ENCODE measurements around the gene ALDH9A1. TPM values are rescaled to one million over a fixed set of nuclear protein-coding genes. Genes with fewer than 3 reads are reported as not detected.
A peak's percentile ranks its signal among the peaks of the same experiment; 100 is the strongest.

Gene ALDH9A1
- total RNA-seq, 6 experiments from 2014 or later, result 63.2 to 69.9 (median 66.6) TPM

DNA sequence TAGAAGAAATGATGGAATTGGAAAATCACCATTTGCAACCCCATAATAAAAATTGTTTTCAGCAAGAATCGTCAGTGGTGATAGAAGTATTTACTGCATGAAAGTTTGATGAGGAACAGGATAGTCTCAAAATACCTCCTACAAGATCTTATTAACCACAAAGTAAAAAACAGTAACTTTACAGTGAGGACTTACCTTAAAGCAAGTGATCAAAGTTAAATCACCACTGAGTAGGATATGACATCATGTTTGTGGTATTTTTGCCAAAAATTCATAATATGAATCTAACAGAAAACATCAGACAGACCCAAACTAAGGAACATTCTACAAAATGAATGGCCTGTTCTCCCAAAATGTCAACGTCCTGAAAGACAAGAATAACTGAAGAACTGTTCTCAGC lies 19.9 kb downstream of the ALDH9A1 start:
- peak overlapping the region; percentile 11 for H3K27ac Mint-ChIP-seq
- H3K27me3 Mint-ChIP-seq (ENCODE audit: insufficient read depth), result no peaks in the 10 kb centered on the region
- peaks cover 30% of the 10 kb centered on the region for H3K4me1 Mint-ChIP-seq (ENCODE audit: low read depth)
- DNase-seq, result no peak
- no peaks in the 10 kb centered on the region for H3K9me3 Mint-ChIP-seq
- H3K4me3 Mint-ChIP-seq, result no peak overlapping the region
- H3K36me3 Mint-ChIP-seq (ENCODE audit: low read depth), result peaks cover 67% of the 10 kb centered on the region
- TF ChIP-seq, protein P1, sequence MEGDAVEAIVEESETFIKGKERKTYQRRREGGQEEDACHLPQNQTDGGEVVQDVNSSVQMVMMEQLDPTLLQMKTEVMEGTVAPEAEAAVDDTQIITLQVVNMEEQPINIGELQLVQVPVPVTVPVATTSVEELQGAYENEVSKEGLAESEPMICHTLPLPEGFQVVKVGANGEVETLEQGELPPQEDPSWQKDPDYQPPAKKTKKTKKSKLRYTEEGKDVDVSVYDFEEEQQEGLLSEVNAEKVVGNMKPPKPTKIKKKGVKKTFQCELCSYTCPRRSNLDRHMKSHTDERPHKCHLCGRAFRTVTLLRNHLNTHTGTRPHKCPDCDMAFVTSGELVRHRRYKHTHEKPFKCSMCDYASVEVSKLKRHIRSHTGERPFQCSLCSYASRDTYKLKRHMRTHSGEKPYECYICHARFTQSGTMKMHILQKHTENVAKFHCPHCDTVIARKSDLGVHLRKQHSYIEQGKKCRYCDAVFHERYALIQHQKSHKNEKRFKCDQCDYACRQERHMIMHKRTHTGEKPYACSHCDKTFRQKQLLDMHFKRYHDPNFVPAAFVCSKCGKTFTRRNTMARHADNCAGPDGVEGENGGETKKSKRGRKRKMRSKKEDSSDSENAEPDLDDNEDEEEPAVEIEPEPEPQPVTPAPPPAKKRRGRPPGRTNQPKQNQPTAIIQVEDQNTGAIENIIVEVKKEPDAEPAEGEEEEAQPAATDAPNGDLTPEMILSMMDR (IDR thresholded peaks at IDR 0.05), result no peak

DNA sequence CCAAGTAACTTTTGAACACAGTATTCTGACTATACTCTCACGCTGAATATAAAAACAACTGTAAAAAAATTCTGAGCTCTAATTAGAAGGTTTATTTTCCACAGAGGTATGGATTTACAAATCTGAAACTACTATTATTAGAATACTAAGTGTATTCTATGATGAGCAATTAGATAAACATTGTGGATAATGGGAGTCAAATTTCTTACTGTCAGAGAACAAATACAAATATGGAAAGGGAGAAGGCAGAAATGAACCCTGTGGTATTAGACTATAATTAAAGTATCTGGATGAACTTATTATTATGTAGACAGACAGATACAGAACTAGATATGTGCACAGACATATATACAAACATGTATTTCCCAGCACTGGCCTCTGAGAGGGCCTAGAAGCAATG lies 22.6 kb downstream of the ALDH9A1 start:
- Mint-ChIP-seq H3K27me3 (ENCODE audit: insufficient read depth) (no peaks in the 10 kb centered on the region), H3K4me3 (no peak overlapping the region), H3K4me1 (ENCODE audit: low read depth) (peaks cover 30% of the 10 kb centered on the region), H3K27ac (0 out of 2 replicates have a peak overlapping the region, but pooled peaks have one; percentile 6), H3K36me3 (ENCODE audit: low read depth) (peaks cover 59% of the 10 kb centered on the region), H3K9me3 (no peaks in the 10 kb centered on the region)
- no peak for DNase-seq
- TF ChIP-seq, protein P1 (IDR thresholded peaks at IDR 0.05), result no peak

DNA sequence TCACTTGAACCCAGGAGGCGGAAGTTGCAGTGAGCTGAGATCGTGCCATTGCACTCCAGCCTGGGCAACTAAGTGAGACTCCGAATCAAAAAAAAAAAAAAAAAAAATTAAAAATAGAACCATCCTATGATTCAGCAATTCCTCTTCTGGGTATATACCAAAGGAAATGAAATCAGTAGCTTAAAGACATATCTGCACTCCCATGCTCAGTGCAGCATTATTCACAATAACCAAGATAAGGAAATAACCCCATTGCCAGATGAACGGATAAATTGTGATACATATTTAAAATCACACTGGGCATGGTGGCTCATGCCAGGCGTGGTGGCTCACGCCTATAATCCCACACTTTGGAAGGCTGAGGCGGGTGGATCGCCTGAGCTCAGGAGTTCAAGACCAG lies 23.8 kb downstream of the ALDH9A1 start:
- Mint-ChIP-seq H3K27ac (no peak overlapping the region), H3K4me3 (no peak overlapping the region), H3K4me1 (ENCODE audit: low read depth) (peaks cover 30% of the 10 kb centered on the region), H3K36me3 (ENCODE audit: low read depth) (peaks cover 51% of the 10 kb centered on the region), H3K9me3 (no peaks in the 10 kb centered on the region), H3K27me3 (ENCODE audit: insufficient read depth) (no peaks in the 10 kb centered on the region)
- DNase-seq, result no peak
- TF ChIP-seq, protein P1 (IDR thresholded peaks at IDR 0.05), result no peak

DNA sequence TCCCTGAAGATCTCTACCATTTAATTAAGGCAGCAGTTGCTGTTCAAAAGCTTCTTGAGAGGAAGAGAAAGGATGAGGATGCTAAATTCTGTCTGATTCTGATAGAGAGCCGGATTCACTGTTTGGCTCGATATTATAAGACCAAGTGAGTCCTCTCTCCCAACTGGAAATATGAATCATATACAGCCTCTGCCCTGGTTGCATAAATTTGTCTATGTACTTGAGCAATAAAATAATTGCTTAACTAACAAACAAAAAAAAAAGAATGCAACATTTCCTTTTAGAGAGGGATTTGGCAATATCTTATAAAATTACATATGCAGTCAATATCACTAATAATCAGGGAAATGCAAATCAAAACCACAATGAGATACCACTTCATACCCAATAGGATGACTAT lies 26.8 kb downstream of the ALDH9A1 start:
- Mint-ChIP-seq H3K27me3 (ENCODE audit: insufficient read depth) (no peaks in the 10 kb centered on the region), H3K4me1 (ENCODE audit: low read depth) (peaks cover 21% of the 10 kb centered on the region), H3K4me3 (no peak overlapping the region), H3K9me3 (no peaks in the 10 kb centered on the region), H3K36me3 (ENCODE audit: low read depth) (peaks cover 55% of the 10 kb centered on the region), H3K27ac (no peak overlapping the region)
- no peak for DNase-seq
- TF ChIP-seq, protein P1 (IDR thresholded peaks at IDR 0.05), result no peak

DNA sequence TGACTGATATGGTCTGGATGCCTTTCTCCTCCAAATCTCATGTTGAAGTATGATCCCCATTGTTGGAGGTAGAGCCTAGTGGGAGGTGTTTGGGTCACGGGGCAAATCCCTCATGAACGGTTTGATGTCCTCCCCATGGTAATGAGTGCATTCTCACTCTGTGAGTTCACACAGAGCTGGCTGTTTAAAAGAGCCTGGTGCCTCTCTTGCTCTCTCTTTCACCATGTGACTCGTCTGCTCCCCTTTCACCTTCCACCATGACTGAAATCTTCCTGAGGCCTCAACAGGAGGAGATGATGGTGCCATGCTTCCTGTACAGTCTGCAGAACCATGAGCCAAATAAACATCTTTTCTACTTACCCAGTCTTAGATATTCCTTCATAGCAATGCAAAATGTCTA lies 30.2 kb downstream of the ALDH9A1 start:
- no peaks in the 10 kb centered on the region for H3K9me3 Mint-ChIP-seq
- H3K36me3 Mint-ChIP-seq (ENCODE audit: low read depth), result peaks cover 44% of the 10 kb centered on the region
- no peak for DNase-seq
- TF ChIP-seq, protein P1 (IDR thresholded peaks at IDR 0.05), result no peak
- H3K4me1 Mint-ChIP-seq (ENCODE audit: low read depth), result peaks cover 15% of the 10 kb centered on the region
- H3K27me3 Mint-ChIP-seq (ENCODE audit: insufficient read depth), result no peaks in the 10 kb centered on the region
- no peak overlapping the region for H3K27ac Mint-ChIP-seq
- H3K4me3 Mint-ChIP-seq, result no peak overlapping the region

Data from HFFc6 (cell line).